K562 (cell line): Measurements from ENCODE around the gene OVOL3. TPM values are rescaled to one million over a fixed set of nuclear protein-coding genes. Genes with fewer than 3 reads are reported as not detected.

ENCODE experiments used
- ATAC-seq: fragments of 200-7000 bp; cut with Tn5 transposase; 3 replicates; pipeline ENCODE4 v1.9.1; 2020; ENCODE audit warnings: moderate library complexity
- BruUV-seq: library from RNA; stranded (reverse); fragments of 400-500 nt; replicated peaks from 2 replicates; lab custom pipeline; 2021; lab: Mats Ljungman, UMichigan
- CTCF ChIA-PET: fragments of 300-600 bp; formaldehyde crosslinking; extraction: SDS; loops from one replicate; lab custom pipeline; 2021; ENCODE audit warnings: low intra/inter-chr PET ratio; lab: Yijun Ruan, JAX
- POLR2A ChIA-PET: fragments of 300-600, 350-650 bp; sonication (Branson Sonifier 250); formaldehyde crosslinking; extraction: SDS; loops from one replicate; lab custom pipeline; 2021; ENCODE audit warnings: antibody characterized with exemption, inconsistent platforms; lab: Yijun Ruan, JAX
- DNase-seq, 4 experiments: peaks; one replicate each; pipeline versions ENCODE4 v3.0.0 to v3.0.0-alpha.2; 2011 to 2018; ENCODE audit warnings: low spot score in 3 of 4, mixed read lengths in 3 of 4; ENCODE audit errors: extremely low read depth in 1 of 4
- FAIRE-seq: peaks from 2 replicates; lab custom pipeline; 2011; peaks lifted over from hg19 to GRCh38; lab: Jason Lieb, UNC
- H2AFZ ChIP-seq: 2 replicates; pipeline ENCODE4 v1.6.0; 2011; ENCODE audit warnings: low read depth, low read length, control low read depth, inconsistent platforms
- H3K27ac ChIP-seq: fragments of 200-600 bp; 3 replicates; pipeline ENCODE4 v1.8.0; 2011; ENCODE audit warnings: low read depth, mild to moderate bottlenecking, control low read depth, inconsistent platforms, low read length, moderate library complexity, mixed read lengths; ENCODE audit errors: extremely low read depth
- H3K27me3 ChIP-seq, 2 experiments: fragments of 300-600 bp in 1 of 2; 2 replicates in 1 of 2; 3 replicates in 1 of 2; pipeline versions ENCODE4 v1.6.0 to v1.8.0; 2011; ENCODE audit warnings: inconsistent platforms in 2 of 2, low read length in 2 of 2, mild to moderate bottlenecking in 1 of 2, mixed read lengths in 1 of 2, moderate library complexity in 1 of 2; ENCODE audit not compliant: control insufficient read depth in 2 of 2, insufficient read depth in 2 of 2
- H3K36me3 ChIP-seq: fragments of 300-600 bp; 3 replicates; pipeline ENCODE4 v1.8.0; 2011; ENCODE audit warnings: mild to moderate bottlenecking, low read length, inconsistent platforms; ENCODE audit not compliant: control insufficient read depth, insufficient read depth
- H3K4me1 ChIP-seq, 2 experiments: fragments of 200-600 bp in 1 of 2; replicated peaks in 1 of 2; 2 replicates in 1 of 2; 3 replicates in 1 of 2; pipeline versions ENCODE4 v1.5.1 to v1.8.0; 2011; ENCODE audit warnings: inconsistent platforms in 2 of 2, low read length in 2 of 2, mild to moderate bottlenecking in 1 of 2, mixed read lengths in 1 of 2, moderate library complexity in 1 of 2; ENCODE audit not compliant: control insufficient read depth in 2 of 2, insufficient read depth in 2 of 2
- H3K4me2 ChIP-seq: 2 replicates; pipeline ENCODE4 v1.6.1; 2011; ENCODE audit warnings: low read length, control low read depth, inconsistent platforms, mixed read lengths; ENCODE audit not compliant: insufficient read depth
- H3K4me3 ChIP-seq: fragments of 200-600 bp; sonication (generic), shearing (Covaris generic); 2 replicates; pipeline ENCODE4 v1.5.1; 2016; ENCODE audit warnings: control low read depth, inconsistent platforms
- H3K79me2 ChIP-seq: fragments of 200-600 bp; 3 replicates; pipeline ENCODE4 v1.8.0; 2011; ENCODE audit warnings: low read length, inconsistent platforms; ENCODE audit not compliant: control insufficient read depth, insufficient read depth
- H3K9ac ChIP-seq, 2 experiments: 2 replicates each; pipeline versions ENCODE4 v1.6.0 to v1.6.1; 2011; ENCODE audit warnings: low read depth in 2 of 2, low read length in 2 of 2, control low read depth in 1 of 2, inconsistent platforms in 1 of 2, mild to moderate bottlenecking in 1 of 2, mixed read lengths in 1 of 2; ENCODE audit not compliant: insufficient read depth in 1 of 2
- H3K9me1 ChIP-seq: one replicate; pipeline ENCODE4 v1.6.0; 2011; ENCODE audit warnings: inconsistent platforms, mild to moderate bottlenecking, low read length, moderate library complexity; ENCODE audit not compliant: control insufficient read depth, insufficient read depth
- H3K9me3 ChIP-seq: replicated peaks from 2 replicates; pipeline ENCODE4 v1.5.1; 2011; ENCODE audit warnings: low read depth, low read length, inconsistent platforms; ENCODE audit not compliant: control insufficient read depth, insufficient read depth
- H4K20me1 ChIP-seq: replicated peaks from 2 replicates; pipeline ENCODE4 v1.6.1; 2011; ENCODE audit warnings: low read length, inconsistent platforms, mixed read lengths; ENCODE audit not compliant: control insufficient read depth, insufficient read depth
- ATF3 ChIP-seq, 2 experiments: fragments of 450-650 bp in 1 of 2; sonication (generic) in 1 of 2; formaldehyde crosslinking in 1 of 2; IDR thresholded peaks in 1 of 2; conservative IDR thresholded peaks in 1 of 2; 2 replicates each; pipeline versions ENCODE4 v1.6.1 to v1.8.1; 2016 to 2023; ENCODE audit warnings: mild to moderate bottlenecking in 2 of 2, moderate library complexity in 2 of 2, inconsistent platforms in 1 of 2, missing genetic modification reagents in 1 of 2
- CCNT2 ChIP-seq: IDR thresholded peaks from 2 replicates; pipeline ENCODE4 v1.6.1; 2011; ENCODE audit warnings: borderline replicate concordance, low read depth, mild to moderate bottlenecking, moderate library complexity, mixed read lengths, low read length; ENCODE audit not compliant: insufficient read length; ENCODE audit errors: extremely low read depth
- FOXK2 ChIP-seq, 2 experiments: fragments of 450-650 bp; IDR thresholded peaks in 1 of 2; conservative IDR thresholded peaks in 1 of 2; 2 replicates each; pipeline ENCODE4 v1.6.1; 2016; ENCODE audit warnings: low read depth in 2 of 2, mild to moderate bottlenecking in 1 of 2
- PRMT5 ChIP-seq: sonication (generic); formaldehyde crosslinking; IDR thresholded peaks from 2 replicates; pipeline ENCODE4 v1.5.0; 2020; ENCODE audit warnings: missing genetic modification reagents
- RFX1 ChIP-seq: fragments of 450-650 bp; IDR thresholded peaks from 2 replicates; pipeline ENCODE4 v1.6.1; 2016; ENCODE audit warnings: mild to moderate bottlenecking, moderate library complexity
- THRB ChIP-seq: fragments of 450-650 bp; formaldehyde crosslinking; conservative IDR thresholded peaks from 2 replicates; pipeline ENCODE4 v1.4.0; 2022; ENCODE audit warnings: mild to moderate bottlenecking, missing genetic modification characterization
- ZNF354B ChIP-seq: fragments of 250-450 bp; sonication (Bioruptor Pico); IDR thresholded peaks from 2 replicates; pipeline ENCODE4 v1.4.0; 2020
- ZNF384 ChIP-seq: IDR thresholded peaks from 2 replicates; pipeline ENCODE4 v1.6.1; 2012; ENCODE audit warnings: low read depth, low read length, improper control_type of control experiment
- WGBS: fragments of 100-300 bp; shearing (Covaris generic); methylation state at CpG from one replicate; pipeline ENCODE4 v1.1.6; 2016; ENCODE audit warnings: low coverage, mixed read lengths; ENCODE audit not compliant: insufficient coverage; ENCODE audit errors: missing lambda C conversion rate; 5-methylcytosine and 5-hydroxymethylcytosine counted together
- in situ Hi-C: fragments of 300-500 bp; cut with MboI; formaldehyde crosslinking; loops from 4 replicates; pipeline ENCODE4 v1.15.0; 2018; ENCODE audit warnings: inconsistent platforms, mixed read lengths
- intact Hi-C: fragments of 100-400 bp; cut with micrococcal nuclease; formaldehyde crosslinking; loops from 2 replicates; pipeline ENCODE4 v1.14.2; 2022
- polyA plus RNA-seq, 8 experiments: library from polyadenylated mRNA; depleted of rRNA in 4 of 8; stranded (reverse) in 5 of 8; unstranded in 3 of 8; fragments of >200 nt; fragmentation: Nextera tagmentation in 2 of 8; fragmentation: Illumina TruSeq in 1 of 8; extraction: Ambion mirVana in 2 of 8; extraction: Trizol in 1 of 8; gene quantifications; 2 replicates each; pipeline versions ENCODE4 v1.2.1 to v1.2.3, GENCODE V29; 2011 to 2014; ENCODE audit warnings: inconsistent platforms in 1 of 8, missing spikeins in 1 of 8
- total RNA-seq, 7 experiments: library from RNA; depleted of rRNA in 6 of 7; stranded (reverse); fragments of >200 nt in 6 of 7; fragmentation: Illumina TruSeq in 2 of 7; extraction: Trizol in 2 of 7; gene quantifications; 2 replicates each; pipeline versions ENCODE4 v1.2.1 to v1.2.3, GENCODE V29; 2011 to 2021; ENCODE audit warnings: low replicate concordance in 1 of 7
- TF ChIP-seq, protein P1 (sequence below): sonication (generic); formaldehyde crosslinking; IDR thresholded peaks from 2 replicates; pipeline ENCODE4 v1.8.0; 2023; ENCODE audit warnings: mild to moderate bottlenecking, missing genetic modification reagents

Gene OVOL3
- total and polyA plus RNA-seq, 9 of the 15 experiments (the other 6 are each of a cell fraction or from before 2014, with no cell fraction given): not detected

- TF ChIP-seq ATF3 (IDR thresholded peaks at IDR 0.05) (no peak), ATF3 (CRISPR knock-in tag; conservative IDR thresholded peaks at IDR 0.05) (no peak), FOXK2 (conservative IDR thresholded peaks at IDR 0.05 in 1 of 2, IDR thresholded peaks at IDR 0.05 in 1 of 2; ENCODE audit: low read depth in 2 of 2) (no peak), ZNF354B (no peak), PRMT5 (no peak), ZNF384 (no peak)
These were observed 31.1 kb downstream of the OVOL3 start (continued) for GRCh38 chr19:36142046-36142445.

GRCh38 chr19:36142496-36142895, 31.6 kb downstream of the OVOL3 start:
- 95% methylated on average over 9 of the region's 9 CpGs for WGBS
- Histone ChIP-seq H2AFZ (no peak overlapping the region), H3K9me1 (peaks cover 8% of the 10 kb centered on the region), H3K27me3 (no peaks in the 10 kb centered on the region), H3K36me3 (peaks cover 53% of the 10 kb centered on the region), H3K79me2 (peaks cover 26% of the 10 kb centered on the region), H3K4me3 (no peak overlapping the region), H4K20me1 (peaks cover 11% of the 10 kb centered on the region), H3K27ac (no peak overlapping the region), H3K9ac (no peak overlapping the region)
- POLR2A ChIA-PET: no interaction called here
- DNase-seq (no peak), ATAC-seq (no peak)
- no peak for TF ChIP-seq CCNT2
- TF ChIP-seq, protein P1, sequence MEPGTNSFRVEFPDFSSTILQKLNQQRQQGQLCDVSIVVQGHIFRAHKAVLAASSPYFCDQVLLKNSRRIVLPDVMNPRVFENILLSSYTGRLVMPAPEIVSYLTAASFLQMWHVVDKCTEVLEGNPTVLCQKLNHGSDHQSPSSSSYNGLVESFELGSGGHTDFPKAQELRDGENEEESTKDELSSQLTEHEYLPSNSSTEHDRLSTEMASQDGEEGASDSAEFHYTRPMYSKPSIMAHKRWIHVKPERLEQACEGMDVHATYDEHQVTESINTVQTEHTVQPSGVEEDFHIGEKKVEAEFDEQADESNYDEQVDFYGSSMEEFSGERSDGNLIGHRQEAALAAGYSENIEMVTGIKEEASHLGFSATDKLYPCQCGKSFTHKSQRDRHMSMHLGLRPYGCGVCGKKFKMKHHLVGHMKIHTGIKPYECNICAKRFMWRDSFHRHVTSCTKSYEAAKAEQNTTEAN (CRISPR knock-in tag): no peak
- no peak for TF ChIP-seq THRB
- no peak for TF ChIP-seq RFX1
- TF ChIP-seq ZNF384: no peak
- TF ChIP-seq, all 486 proteins: peak for 0
- CTCF ChIA-PET: no interaction called here
- Histone ChIP-seq H3K9me3 (no peaks in the 10 kb centered on the region), H3K4me2 (no peak overlapping the region), H3K4me1 (peaks cover 7 to 25% of the 10 kb centered on the region in 2 experiments; a peak in 4 of 5 replicates)
- BruUV-seq: no TSS peak
- in situ Hi-C loops: no loop called here
- intact Hi-C loops: no loop called here
- no peak for FAIRE-seq
